ENCODE measurements around the gene XPA. TPM values are rescaled to one million over a fixed set of nuclear protein-coding genes. Genes with fewer than 3 reads are reported as not detected.

XPA gene
- total RNA-seq, 1 experiment from 2014 or later = 4.9 TPM

DNA sequence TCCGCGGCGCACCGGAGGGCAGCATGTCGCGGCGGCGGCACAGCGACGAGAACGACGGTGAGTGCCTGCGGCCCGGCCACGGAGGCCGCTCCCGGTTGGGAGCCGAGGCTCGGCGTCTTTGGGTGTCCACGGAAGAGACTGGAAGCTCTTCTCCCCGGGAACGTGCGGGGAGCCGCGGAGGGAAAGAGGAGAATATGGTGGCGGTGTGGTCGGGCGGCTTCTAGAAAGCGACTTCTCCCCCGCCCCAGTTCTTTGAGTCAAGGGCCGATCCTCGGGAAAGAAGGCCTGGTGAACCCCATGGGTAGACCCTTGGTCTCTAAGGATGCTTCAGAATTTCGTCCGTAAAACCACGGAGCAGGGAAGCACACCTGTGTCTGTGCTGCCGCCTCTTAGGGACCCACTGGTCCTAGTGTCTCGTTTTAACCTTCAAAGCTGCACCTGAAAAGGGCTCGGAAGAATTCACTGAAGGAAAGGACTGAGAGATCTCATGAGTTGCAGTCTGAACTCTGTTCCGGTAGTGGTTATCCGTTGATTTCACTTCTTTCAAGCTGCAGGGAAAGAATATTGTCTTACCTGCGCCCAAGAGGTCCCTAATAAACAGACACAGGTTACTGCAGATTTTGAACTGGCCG is 63.2 kb downstream of the XPA start:
- peak overlapping the region; percentile 94 for H3K4me3 ChIP-seq
- H3K27me3 ChIP-seq = no peaks in the 10 kb centered on the region
- H3K36me3 ChIP-seq = peaks cover 8% of the 10 kb centered on the region
- no peak for DNase-seq
- no peaks in the 10 kb centered on the region for H3K9me3 ChIP-seq

DNA sequence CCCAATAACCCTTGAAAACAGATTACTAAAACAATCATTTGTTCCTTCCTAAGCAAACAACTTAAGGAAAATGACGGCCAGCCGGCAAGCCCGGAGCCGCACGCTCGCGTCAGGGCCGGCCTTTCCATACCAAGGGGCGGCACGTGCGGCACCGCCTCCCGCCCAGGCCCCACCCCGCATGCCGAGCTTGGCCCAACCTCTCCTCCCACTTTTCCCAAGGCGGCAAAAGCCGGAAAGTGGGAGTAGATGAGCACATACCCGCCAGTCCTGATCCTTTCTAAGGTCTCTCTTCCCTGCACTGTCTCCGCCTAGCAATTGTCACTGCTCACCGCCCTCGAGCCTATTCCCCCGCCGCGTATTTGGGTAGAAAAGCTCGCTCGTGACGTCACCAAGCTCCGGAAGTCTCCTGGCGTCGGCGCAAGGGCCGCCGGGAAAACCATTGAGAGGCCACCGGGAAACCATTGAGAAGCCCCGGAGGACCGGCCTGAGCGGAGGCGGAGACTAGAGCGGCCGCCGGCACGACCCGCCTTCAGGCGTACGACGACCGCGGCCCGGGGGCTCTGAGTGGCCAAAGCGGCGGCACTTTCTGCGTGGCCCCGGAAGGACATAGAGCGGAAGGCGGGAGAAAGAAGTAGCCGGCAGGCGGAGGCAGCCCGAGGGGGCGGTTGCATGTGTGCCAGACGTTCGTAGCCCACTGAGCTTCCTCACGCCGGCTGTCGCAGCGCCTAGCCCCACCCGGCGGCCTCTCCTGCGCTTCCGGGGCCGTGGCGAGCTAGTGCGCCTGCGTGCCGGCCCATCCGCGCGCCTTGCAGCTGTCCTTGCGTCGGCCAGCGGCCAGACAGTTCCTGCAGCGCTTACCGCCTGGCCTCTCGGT is 63.9 kb downstream of the XPA start, which contains the start of the genes NCBP1 and TSTD2:
Gene NCBP1 (plus strand): TSS at position 837 of the 874 bp plus-strand sequence. CDS start 61 bp downstream, outside the sequence.
Gene TSTD2 (minus strand): TSS at position 384 of the 874 bp plus-strand sequence. CDS start 5,806 bp downstream, outside the sequence.
- Histone ChIP-seq H3K36me3 (peaks cover 8% of the 10 kb centered on the region), H3K4me3 (peak within 1 kb of the TSS; percentile 94), H3K27me3 (no peaks in the 10 kb centered on the region), H3K9me3 (no peaks in the 10 kb centered on the region)
- peak; percentile 98 for DNase-seq

DNA sequence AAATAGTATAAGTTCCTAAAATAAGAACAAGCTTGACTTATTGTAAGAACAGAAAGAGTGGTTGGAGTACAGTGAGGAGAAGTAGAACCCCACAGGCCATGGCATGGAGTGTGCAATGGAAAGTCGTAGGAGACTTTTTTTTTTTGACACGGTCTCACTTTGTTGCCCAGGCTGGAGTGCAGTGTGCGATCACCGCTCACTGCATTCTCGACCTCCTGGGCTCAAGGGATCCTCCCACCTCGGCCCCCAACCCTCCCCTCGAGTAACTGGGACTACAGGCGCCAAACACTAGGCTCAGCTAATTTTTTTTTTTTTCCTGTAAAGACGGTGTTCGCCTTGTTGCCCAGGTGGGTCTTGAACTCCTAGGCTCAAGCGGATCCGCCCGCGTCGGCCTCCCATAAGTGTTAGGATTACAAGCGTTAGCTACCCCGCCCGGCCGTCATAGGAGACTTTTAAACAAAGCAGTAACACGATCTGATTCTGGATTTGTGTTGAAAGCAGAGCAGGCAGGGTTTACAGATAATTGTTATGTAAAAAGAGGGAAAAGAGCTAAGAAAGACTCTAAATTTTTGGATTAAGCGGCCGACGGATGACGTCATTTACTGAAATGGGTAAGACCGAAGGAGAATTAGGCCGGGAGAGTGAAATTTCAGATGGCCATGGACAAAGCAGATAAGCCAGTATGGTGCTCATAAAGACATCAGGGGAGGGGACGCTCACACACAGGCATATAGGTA is 64.7 kb downstream of the XPA start:
- no peaks in the 10 kb centered on the region for H3K27me3 ChIP-seq
- H3K9me3 ChIP-seq = no peaks in the 10 kb centered on the region
- peak; percentile 37 for DNase-seq

DNA sequence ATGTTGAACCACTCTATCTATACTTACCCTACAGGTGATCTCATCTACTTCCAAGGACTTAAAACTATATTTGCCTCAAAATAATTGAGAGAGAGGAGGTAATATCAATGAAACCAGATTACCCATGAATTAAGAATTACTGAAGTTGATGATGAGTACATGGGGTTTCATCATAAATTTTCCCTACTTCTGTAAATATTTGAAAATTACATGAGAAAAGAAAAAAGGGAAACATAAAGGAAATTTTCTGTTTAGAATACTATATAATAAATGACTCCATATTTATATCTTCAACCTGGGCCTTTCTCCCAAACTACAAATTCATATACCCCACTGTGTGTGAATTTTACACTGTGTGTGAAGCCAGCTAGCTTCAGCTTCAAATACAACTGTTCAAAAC is 66.5 kb downstream of the XPA start:
- no peak for DNase-seq
- H3K27me3 ChIP-seq = no peaks in the 10 kb centered on the region
- peaks cover 14% of the 10 kb centered on the region for H3K36me3 ChIP-seq
- no peak overlapping the region for H3K4me3 ChIP-seq
- H3K9me3 ChIP-seq = no peaks in the 10 kb centered on the region

More for the DNA sequence above, 64.7 kb downstream of the XPA start:
- Histone ChIP-seq H3K36me3 (peaks cover 5% of the 10 kb centered on the region), H3K4me3 (peak overlapping the region; percentile 94)

DNA sequence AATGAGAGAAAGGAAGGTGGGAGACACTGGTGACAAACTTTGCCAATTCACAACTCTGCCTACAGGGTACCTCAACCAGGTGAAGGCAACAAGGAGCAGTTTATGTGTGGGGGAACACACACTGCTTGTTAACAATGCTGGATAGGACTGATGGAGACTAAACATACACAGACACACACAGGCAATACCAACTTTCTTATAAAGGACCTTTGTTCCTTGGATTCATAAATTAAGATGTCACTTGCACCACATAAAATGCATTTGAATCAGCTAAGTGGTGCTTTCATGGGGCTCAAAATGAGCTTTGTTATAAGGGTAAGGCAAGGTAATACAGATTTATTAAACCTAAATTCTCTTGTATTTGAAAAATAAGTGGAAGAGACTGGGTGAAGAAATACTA is 68.0 kb downstream of the XPA start:
- H3K27me3 ChIP-seq = no peaks in the 10 kb centered on the region
- H3K9me3 ChIP-seq = no peaks in the 10 kb centered on the region
- DNase-seq = no peak
- H3K36me3 ChIP-seq = peaks cover 22% of the 10 kb centered on the region
- H3K4me3 ChIP-seq = no peak overlapping the region

DNA sequence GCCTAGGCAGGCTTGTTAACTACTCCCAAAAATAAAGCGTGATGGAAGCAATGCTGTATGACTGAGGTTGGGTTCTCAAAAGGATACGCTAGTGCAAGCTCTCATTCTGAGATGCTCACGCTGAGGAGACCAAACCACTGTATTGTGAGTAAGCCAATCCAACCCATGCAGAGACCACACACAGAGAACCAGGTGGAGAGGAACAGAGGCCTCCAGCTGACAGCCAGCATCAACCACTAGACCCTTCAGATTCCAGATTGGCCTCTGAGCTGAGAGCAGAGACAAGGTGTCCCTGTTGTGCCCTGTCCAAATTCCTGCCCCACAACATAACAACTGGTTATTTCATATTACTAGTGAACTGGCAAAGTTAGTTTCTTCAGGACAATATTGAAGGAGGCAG is 68.5 kb downstream of the XPA start:
- no peaks in the 10 kb centered on the region for H3K27me3 ChIP-seq
- no peaks in the 10 kb centered on the region for H3K9me3 ChIP-seq
- no peak overlapping the region for H3K4me3 ChIP-seq
- H3K36me3 ChIP-seq = peaks cover 27% of the 10 kb centered on the region
- DNase-seq = no peak

DNA sequence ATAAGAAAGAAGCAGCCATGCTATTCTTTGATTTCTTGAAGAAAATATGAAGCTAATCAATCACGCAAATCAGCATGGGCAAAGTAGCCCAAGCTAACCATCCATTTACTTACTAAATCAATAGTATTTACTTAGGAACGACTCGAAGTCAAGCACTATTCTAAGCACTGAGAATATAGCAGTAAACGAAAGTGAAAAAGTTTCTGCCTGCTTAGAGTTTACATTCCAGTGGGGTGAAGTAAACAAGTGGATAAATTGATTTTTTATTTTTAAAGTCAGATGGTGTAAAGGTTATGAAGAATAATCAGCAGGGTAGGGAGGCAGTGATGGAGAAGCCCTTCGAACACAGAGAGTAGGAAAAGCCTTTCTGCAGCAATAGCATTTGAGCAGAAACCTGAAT is 69.5 kb downstream of the XPA start:
- H3K9me3 ChIP-seq = no peaks in the 10 kb centered on the region
- H3K36me3 ChIP-seq = peaks cover 32% of the 10 kb centered on the region
- no peak overlapping the region for H3K4me3 ChIP-seq
- H3K27me3 ChIP-seq = no peaks in the 10 kb centered on the region
- DNase-seq = no peak

DNA sequence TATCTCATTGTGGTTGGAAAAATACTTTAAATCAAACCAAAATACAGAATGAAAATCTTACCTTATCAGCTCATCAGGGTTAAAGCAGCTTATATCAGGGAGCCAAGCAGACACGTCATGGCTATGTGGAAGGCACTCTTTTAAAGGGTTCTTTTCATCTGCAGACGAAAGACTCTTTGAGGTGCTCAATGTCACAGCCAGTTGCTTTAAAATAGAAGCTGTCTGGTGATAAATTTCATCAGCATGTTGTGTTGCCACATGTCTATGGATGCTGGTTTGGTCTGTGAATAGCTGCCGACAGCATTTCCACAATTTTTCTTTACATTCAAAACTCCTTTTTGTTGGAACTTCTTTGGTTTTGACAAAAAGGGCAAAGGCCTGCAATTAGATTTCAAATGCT is 71.5 kb downstream of the XPA start:
- DNase-seq = no peak
- no peak overlapping the region for H3K4me3 ChIP-seq
- no peaks in the 10 kb centered on the region for H3K27me3 ChIP-seq
- H3K36me3 ChIP-seq = peaks cover 30% of the 10 kb centered on the region
- no peaks in the 10 kb centered on the region for H3K9me3 ChIP-seq

Other genes starting within 250 kb of the XPA start
- gene TMOD1, start 195.7 kb downstream of the XPA start, total RNA-seq (2014; rRNA removed; shearing (Covaris generic); ENCODE audit: low replicate concordance) = 0.47 TPM in 1 of 2 replicates, not detected in the other
- gene TSTD2, start 64.0 kb downstream of the XPA start, total RNA-seq (2014; rRNA removed; shearing (Covaris generic); ENCODE audit: low replicate concordance) = 12.0 and 21.6 TPM in 2 replicates
- gene NCBP1, start 63.5 kb downstream of the XPA start, total RNA-seq (2014; rRNA removed; shearing (Covaris generic); ENCODE audit: low replicate concordance) = 35.7 and 263 TPM in 2 replicates
- not detected in 2 replicates for gene FOXE1, start 155.9 kb upstream of the XPA start, total RNA-seq (2014; rRNA removed; shearing (Covaris generic); ENCODE audit: low replicate concordance)
- 16.1 and 33.5 TPM in 2 replicates for gene TRMO, start 225.2 kb upstream of the XPA start, total RNA-seq (2014; rRNA removed; shearing (Covaris generic); ENCODE audit: low replicate concordance)
- not detected in 2 replicates for gene HEMGN, start 240.8 kb upstream of the XPA start, total RNA-seq (2014; rRNA removed; shearing (Covaris generic); ENCODE audit: low replicate concordance)